GM18951 (cell line): ENCODE measurements around the gene ALS2CL.

Experiments used
- POLR2A ChIP-seq: IDR thresholded peaks from 4 replicates; pipeline ENCODE4 v1.6.1; 2011; ENCODE audit warnings: mild to moderate bottlenecking; ENCODE audit not compliant: insufficient read length, insufficient read depth; ENCODE audit errors: extremely low read depth
- in situ Hi-C: fragments of 300-500 bp; cut with MboI; formaldehyde crosslinking; loops from one replicate; pipeline ENCODE4 v1.12.0; 2022; ENCODE audit warnings: low sequenced_read_pairs, mixed read lengths, inconsistent platforms; ENCODE audit not compliant: unreplicated experiment

Gene ALS2CL

DNA sequence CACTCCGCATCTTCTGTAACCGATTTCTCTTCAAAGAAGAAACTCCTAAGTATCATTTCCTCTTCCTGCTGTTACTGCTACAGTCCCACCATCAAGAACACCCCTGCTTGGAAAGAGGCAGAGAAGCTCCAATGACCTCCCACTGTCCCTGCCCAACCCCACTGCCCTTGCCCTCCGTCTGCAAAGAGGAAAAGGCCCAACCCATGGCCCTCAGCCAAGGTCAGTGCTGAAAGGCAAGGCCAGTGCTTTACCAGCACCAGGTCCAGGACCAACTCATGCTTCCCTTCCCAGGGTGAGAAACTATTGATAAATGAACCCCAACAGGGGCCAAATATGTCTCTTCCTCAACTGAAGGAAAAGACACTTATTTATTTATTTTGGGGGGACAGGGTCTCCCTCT is 58.6 kb downstream of the ALS2CL start:
- in situ Hi-C loops = loop anchor here (5.0 kb wide), 1 partner anchor 153 kb away; no protein-coding TSS in a partner anchor
- no peak for TF ChIP-seq POLR2A

DNA sequence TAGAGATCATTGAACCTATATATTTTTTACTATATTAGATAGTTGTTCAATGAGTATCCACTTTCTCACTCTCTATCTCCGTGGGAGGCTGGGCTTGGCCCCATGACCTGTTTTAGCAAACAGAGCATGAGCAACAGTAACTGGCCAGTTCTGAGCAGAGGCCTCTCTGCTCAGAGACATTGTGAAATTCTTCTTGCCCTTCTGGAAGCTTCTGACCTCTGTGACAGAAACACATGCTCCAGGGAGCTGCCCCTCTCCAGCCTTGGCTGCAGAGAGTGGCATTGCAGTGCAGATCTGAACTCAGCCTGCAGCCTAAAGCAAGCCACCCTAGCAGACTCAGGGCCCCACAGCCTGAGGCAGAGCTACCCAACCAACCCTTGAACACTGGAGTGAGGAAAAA is 60.7 kb downstream of the ALS2CL start:
- in situ Hi-C loops = no loop called here
- no peak for TF ChIP-seq POLR2A

- TF ChIP-seq POLR2A = no peak
- in situ Hi-C loops = no loop called here
These were observed 63.6 kb downstream of the ALS2CL start for GRCh38 chr3:46629551-46630517.

GRCh38 chr3:46628901-46629369 is 64.5 kb downstream of the ALS2CL start:
- no peak for TF ChIP-seq POLR2A
- in situ Hi-C loops = no loop called here

DNA sequence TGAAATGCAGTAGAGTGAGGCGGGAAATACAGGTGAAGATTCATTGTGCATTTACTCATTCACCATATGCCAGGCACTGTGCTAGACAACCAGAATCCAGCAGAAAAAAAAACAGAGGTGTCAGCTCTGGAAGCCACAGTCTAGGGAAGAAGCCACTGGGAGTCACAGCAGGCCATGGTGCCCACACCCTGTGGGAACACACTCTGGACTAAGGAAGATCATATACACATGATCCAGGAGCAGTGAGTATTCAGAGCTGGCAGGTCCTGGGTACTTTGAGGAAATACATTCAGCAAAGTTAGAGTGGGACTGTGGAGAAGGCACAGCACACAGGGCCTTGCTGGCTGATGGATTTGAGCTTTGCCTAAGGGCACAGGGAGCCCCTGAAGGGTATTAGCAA is 66.4 kb downstream of the ALS2CL start:
- no peak for TF ChIP-seq POLR2A
- in situ Hi-C loops = no loop called here

GRCh38 chr3:46626039-46626438 is 67.4 kb downstream of the ALS2CL start:
- TF ChIP-seq POLR2A = no peak
- in situ Hi-C loops = no loop called here

- in situ Hi-C loops = no loop called here
These were observed 68.4 kb downstream of the ALS2CL start for GRCh38 chr3:46624975-46625490.

GRCh38 chr3:46624533-46624932 is 68.9 kb downstream of the ALS2CL start:
- in situ Hi-C loops = no loop called here
- TF ChIP-seq POLR2A = no peak

More at GRCh38 chr3:46624975-46625490, 68.4 kb downstream of the ALS2CL start:
- no peak for TF ChIP-seq POLR2A

DNA sequence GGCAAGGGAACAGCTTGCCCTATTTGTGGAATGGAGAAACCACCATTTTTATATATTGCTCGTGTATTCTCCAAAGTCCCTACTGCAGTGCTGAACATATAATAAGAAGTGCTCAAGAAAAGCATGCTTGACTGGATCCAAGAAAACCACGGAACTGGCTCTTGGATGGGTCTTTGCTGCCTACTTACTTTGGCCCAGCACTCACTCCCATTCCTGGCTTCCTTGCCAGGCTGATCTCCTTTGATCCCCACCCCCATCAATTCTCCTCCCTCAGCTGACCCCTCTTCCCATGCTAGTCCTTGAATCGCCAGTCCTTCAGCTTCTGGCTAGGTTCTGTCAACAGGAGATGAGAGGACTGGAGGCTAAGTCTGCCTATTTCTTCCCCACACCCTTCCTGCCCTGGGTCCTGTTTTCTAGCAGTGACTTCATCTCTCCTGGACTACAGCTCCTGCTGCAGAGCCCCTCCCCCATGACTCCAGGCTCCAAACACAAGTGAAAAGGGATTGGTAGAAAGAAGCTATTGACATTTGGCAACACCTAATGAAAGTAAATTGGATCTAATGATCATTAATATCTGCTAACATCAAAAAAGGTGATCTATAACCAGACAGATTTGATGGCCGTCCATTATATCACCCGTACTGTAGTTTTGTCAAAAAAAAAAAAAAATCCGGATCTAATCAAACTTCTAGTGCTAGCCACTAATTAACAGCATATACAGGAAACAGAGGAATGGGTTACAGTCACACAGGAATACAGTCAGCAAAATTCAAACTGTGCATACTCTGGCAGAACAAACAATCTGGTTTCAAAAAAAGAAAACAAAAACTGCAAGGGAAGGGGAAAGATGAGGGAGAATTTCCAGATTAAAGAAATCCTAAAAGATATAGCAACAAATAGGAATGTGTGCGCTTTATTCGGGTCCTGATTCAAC is 73.4 kb downstream of the ALS2CL start:
- TF ChIP-seq POLR2A = no peak
- in situ Hi-C loops = no loop called here
